Fibroblast of lung (primary cell): ENCODE measurements around the gene USP32. TPM values are rescaled to one million over a fixed set of nuclear protein-coding genes. Genes with fewer than 3 reads are reported as not detected.

Experiments used
- DNase-seq, 2 donors: peaks; one replicate each; pipeline versions ENCODE4 v3.0.0 to v3.0.0-alpha.2; 2010; ENCODE audit warnings: low read depth in 2 of 2
- H2AFZ ChIP-seq: 2 replicates; pipeline ENCODE4 v1.5.1; 2012; ENCODE audit warnings: low read length, control low read depth, inconsistent platforms
- H3K27ac ChIP-seq: 2 replicates; pipeline ENCODE4 v1.5.1; 2011; ENCODE audit warnings: low read length, control low read depth; ENCODE audit not compliant: insufficient read depth
- H3K27me3 ChIP-seq: 2 replicates; pipeline ENCODE4 v1.5.1; 2011; ENCODE audit warnings: mild to moderate bottlenecking, low read length; ENCODE audit not compliant: control insufficient read depth, insufficient read depth
- H3K36me3 ChIP-seq: 2 replicates; pipeline ENCODE4 v1.5.1; 2011; ENCODE audit warnings: low read length; ENCODE audit not compliant: control insufficient read depth, insufficient read depth
- H3K4me1 ChIP-seq: 2 replicates; pipeline ENCODE4 v1.5.1; 2011; ENCODE audit warnings: low read length; ENCODE audit not compliant: control insufficient read depth, insufficient read depth; ENCODE audit errors: extremely low read depth
- H3K4me2 ChIP-seq: 2 replicates; pipeline ENCODE4 v1.5.1; 2011; ENCODE audit warnings: low read length, control low read depth; ENCODE audit not compliant: insufficient read depth; ENCODE audit errors: extremely low read depth
- H3K4me3 ChIP-seq, 4 experiments: fragments of 200-600 bp in 1 of 4; sonication (generic) in 1 of 4; replicated peaks in 1 of 4; 2 replicates each; pipeline ENCODE4 v1.5.1; 2011 to 2016; ENCODE audit warnings: low read length in 4 of 4, low read depth in 3 of 4, mild to moderate bottlenecking in 3 of 4, control low read depth in 2 of 4, inconsistent platforms in 1 of 4, mixed read lengths in 1 of 4; ENCODE audit not compliant: insufficient read depth in 1 of 4; ENCODE audit errors: control extremely low read depth in 1 of 4
- H3K79me2 ChIP-seq: 2 replicates; pipeline ENCODE4 v1.5.1; 2012; ENCODE audit warnings: mild to moderate bottlenecking, low read length, inconsistent platforms; ENCODE audit not compliant: control insufficient read depth, insufficient read depth
- H3K9ac ChIP-seq: 2 replicates; pipeline ENCODE4 v1.5.1; 2011; ENCODE audit warnings: mild to moderate bottlenecking, low read length, control low read depth; ENCODE audit not compliant: insufficient read depth
- H3K9me3 ChIP-seq: 2 replicates; pipeline ENCODE4 v1.5.1; 2012; ENCODE audit warnings: low read depth, low read length; ENCODE audit not compliant: control insufficient read depth, insufficient read depth
- H4K20me1 ChIP-seq: 2 replicates; pipeline ENCODE4 v1.5.1; 2011; ENCODE audit warnings: low read length; ENCODE audit not compliant: control insufficient read depth, insufficient read depth; ENCODE audit errors: extremely low read depth
- EZH2 ChIP-seq: IDR thresholded peaks from 2 replicates; pipeline ENCODE4 v1.5.1; 2012; ENCODE audit warnings: low read length, control low read depth, mild to moderate bottlenecking; ENCODE audit errors: missing control alignments
- polyA plus RNA-seq, 2 donors: library from polyadenylated mRNA; depleted of rRNA in 1 of 2; stranded (reverse) in 1 of 2; unstranded in 1 of 2; fragments of >200 nt; gene quantifications; 2 replicates each; pipeline ENCODE4 v1.2.1, GENCODE V29; 2011 to 2012; ENCODE audit warnings: missing spikeins in 1 of 2
- total RNA-seq: library from RNA; depleted of rRNA; stranded (reverse); fragments of >200 nt; gene quantifications from 2 replicates; pipeline ENCODE4 v1.2.1, GENCODE V29; 2014
- TF ChIP-seq, protein P1 (sequence below), 2 donors: IDR thresholded peaks in 1 of 2; conservative IDR thresholded peaks in 1 of 2; 1 replicate in 1 of 2; 2 replicates in 1 of 2; pipeline ENCODE4 v1.5.1; 2011 to 2012; ENCODE audit warnings: low read length in 2 of 2, control low read depth in 1 of 2, inconsistent platforms in 1 of 2, low read depth in 1 of 2, mild to moderate bottlenecking in 1 of 2

Gene USP32
- total and polyA plus RNA-seq, 2 donors (not counting 1 experiment from before 2014, with no cell fraction given), result 40.1 to 82.7 TPM

DNA sequence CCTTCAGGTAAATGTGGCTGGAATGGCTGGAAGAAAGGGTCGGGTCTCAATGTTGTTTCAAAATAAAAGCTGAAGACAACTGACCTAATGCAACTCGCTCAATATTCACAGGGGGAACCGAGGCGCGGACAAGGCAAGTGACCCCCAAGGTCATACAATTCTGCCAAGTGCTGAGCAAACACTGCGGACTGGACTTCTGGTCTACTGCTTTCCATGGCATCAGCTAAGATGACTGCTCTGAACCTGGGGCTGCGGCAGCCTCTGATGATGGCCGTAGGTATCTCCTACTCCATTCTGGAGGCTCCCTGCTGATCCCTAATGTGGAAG is 220.2 kb downstream of the USP32 start:
- Histone ChIP-seq H3K9ac (no peak overlapping the region), H3K4me2 (no peak overlapping the region), H3K27ac (no peak overlapping the region), H3K79me2 (no peaks in the 10 kb centered on the region), H2AFZ (no peak overlapping the region), H3K36me3 (no peaks in the 10 kb centered on the region), H3K4me1 (peaks cover 8% of the 10 kb centered on the region), H4K20me1 (no peaks in the 10 kb centered on the region), H3K4me3 (no peak overlapping the region), H3K27me3 (no peaks in the 10 kb centered on the region), H3K9me3 (no peaks in the 10 kb centered on the region)
- no peak for DNase-seq
- no peak for TF ChIP-seq EZH2
- TF ChIP-seq, protein P1, sequence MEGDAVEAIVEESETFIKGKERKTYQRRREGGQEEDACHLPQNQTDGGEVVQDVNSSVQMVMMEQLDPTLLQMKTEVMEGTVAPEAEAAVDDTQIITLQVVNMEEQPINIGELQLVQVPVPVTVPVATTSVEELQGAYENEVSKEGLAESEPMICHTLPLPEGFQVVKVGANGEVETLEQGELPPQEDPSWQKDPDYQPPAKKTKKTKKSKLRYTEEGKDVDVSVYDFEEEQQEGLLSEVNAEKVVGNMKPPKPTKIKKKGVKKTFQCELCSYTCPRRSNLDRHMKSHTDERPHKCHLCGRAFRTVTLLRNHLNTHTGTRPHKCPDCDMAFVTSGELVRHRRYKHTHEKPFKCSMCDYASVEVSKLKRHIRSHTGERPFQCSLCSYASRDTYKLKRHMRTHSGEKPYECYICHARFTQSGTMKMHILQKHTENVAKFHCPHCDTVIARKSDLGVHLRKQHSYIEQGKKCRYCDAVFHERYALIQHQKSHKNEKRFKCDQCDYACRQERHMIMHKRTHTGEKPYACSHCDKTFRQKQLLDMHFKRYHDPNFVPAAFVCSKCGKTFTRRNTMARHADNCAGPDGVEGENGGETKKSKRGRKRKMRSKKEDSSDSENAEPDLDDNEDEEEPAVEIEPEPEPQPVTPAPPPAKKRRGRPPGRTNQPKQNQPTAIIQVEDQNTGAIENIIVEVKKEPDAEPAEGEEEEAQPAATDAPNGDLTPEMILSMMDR (conservative IDR thresholded peaks at IDR 0.05 in 1 of 2, IDR thresholded peaks at IDR 0.05 in 1 of 2; ENCODE audit: low read depth in 1 of 2, low read length in 2 of 2), result no peak

DNA sequence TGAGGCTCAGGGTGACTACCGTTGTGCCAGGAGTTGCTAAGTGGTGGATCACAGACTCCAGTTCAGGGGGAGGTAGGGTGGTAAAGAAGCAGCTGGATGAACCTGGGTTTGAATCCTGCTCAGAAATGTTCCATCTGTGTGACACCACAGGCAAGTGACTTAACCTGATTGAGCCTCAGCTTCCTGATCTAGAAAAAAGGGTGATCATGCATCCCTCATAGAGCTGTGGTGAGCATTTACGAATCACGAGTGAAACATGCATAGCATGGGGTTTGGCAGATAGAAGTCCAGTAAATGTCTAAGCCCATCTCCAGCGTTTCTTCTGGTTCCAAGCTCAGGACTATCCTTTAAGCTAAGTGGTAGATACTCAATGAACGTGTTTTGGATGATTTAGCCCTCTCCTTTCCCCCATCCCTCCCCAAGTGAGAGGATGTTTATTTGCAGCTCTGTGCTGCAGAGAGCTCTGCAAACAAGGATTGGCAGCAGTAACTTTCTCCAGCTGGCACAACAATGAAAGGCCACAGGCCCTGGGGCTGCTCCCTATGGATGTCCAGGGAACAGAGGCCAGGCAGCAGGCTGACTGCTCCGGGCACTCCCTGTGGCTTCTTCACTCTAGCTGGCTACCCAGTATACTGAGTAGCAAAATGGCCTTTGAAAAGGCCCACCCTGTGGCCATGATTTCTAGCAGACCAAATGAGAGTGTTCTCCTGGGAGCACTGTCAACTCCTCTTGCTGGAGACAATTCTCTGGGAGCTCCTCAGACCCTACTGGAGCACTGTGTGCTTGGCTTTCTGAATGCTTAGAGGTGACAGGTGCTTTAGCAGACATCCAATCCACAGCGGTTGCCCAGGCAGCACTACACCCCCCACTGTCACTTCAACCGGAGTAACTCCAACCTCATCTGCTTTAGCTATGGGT is 220.8 kb downstream of the USP32 start:
- Histone ChIP-seq H3K36me3 (no peaks in the 10 kb centered on the region), H3K27ac (no peak overlapping the region)
- TF ChIP-seq EZH2, result no peak
- TF ChIP-seq, protein P1 (conservative IDR thresholded peaks at IDR 0.05 in 1 of 2, IDR thresholded peaks at IDR 0.05 in 1 of 2; ENCODE audit: low read depth in 1 of 2, low read length in 2 of 2), result no peak

DNA sequence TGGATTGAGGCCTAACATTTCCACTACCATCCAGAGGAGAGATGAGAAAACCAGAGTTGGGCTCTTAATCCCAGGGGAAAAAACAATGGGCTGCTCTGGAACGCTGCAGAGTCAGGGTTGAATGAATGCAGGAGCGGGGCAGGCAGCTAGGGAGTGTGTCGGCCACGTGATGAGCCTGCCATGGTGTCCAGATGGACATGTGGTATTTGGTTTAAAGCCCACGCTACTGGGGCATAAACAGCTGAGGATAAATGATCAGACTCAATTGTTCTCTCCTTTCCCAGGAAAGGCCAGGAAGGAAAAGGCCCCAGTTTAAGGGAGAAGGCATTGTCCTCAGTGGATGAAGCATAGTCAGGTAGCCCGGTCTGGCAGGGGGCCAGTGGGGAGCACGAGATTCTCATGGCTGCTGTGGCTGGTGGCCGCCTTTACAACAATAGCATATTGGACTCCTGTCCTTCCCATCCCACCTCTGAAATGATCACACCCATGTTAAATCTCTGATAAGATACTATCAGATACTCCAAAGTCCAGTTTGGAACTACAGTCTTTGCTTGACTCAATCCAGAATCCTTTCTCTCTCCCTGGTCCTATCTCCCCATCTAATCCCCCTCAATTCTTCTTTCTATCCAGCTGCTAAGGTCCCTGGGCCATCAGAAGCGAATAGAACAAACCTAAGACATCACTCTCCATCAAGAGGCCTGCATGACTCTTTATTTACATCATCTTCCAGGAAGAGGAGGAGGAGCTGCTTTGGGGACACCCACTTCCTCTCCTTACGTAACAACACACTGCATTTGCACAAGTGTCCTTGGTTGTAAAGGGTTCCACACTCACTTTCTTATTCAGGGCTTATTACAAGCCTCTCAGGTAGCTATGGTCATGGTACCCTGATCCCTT is 221.8 kb downstream of the USP32 start:
- Histone ChIP-seq H3K27ac (no peak overlapping the region), H3K36me3 (no peaks in the 10 kb centered on the region), H3K27me3 (no peaks in the 10 kb centered on the region), H3K79me2 (no peaks in the 10 kb centered on the region), H3K4me2 (no peak overlapping the region), H3K9ac (no peak overlapping the region), H3K4me3 (no peak overlapping the region), H4K20me1 (no peaks in the 10 kb centered on the region), H3K4me1 (peaks cover 8% of the 10 kb centered on the region), H3K9me3 (no peaks in the 10 kb centered on the region), H2AFZ (no peak overlapping the region)
- peak in 1 of 2 donors; percentile 45 for DNase-seq
- TF ChIP-seq, protein P1 (conservative IDR thresholded peaks at IDR 0.05 in 1 of 2, IDR thresholded peaks at IDR 0.05 in 1 of 2; ENCODE audit: low read depth in 1 of 2, low read length in 2 of 2), result no peak
- TF ChIP-seq EZH2, result no peak

More for the DNA sequence above, 220.8 kb downstream of the USP32 start:
- Histone ChIP-seq H2AFZ (no peak overlapping the region), H4K20me1 (no peaks in the 10 kb centered on the region), H3K4me1 (peaks cover 8% of the 10 kb centered on the region), H3K27me3 (no peaks in the 10 kb centered on the region), H3K9me3 (no peaks in the 10 kb centered on the region), H3K4me2 (no peak overlapping the region), H3K9ac (no peak overlapping the region), H3K4me3 (no peak overlapping the region), H3K79me2 (no peaks in the 10 kb centered on the region)
- DNase-seq, result no peak
